ENCODE data around the gene SEPTIN11. TPM values are rescaled to one million over a fixed set of nuclear protein-coding genes. Genes with fewer than 3 reads are reported as not detected.
A peak's percentile ranks its signal among the peaks of the same experiment; 100 is the strongest.

SEPTIN11 gene
- total RNA-seq, 1 experiment from 2014 or later = 125 TPM

GRCh38 chr4:76987153-76987591 is 37.6 kb downstream of the SEPTIN11 start (continued):
- TF ChIP-seq TP53 (CRISPR knock-in tag; IDR thresholded peaks at IDR 0.05) (no peak), PRRX2 (CRISPR knock-in tag; IDR thresholded peaks at IDR 0.05) (no peak), GTF2I (CRISPR knock-in tag; conservative IDR thresholded peaks at IDR 0.05) (no peak)

GRCh38 chr4:76987685-76988084 is 38.1 kb downstream of the SEPTIN11 start:
- peaks cover 9% of the 10 kb centered on the region for H3K9me3 Mint-ChIP-seq
- ChIA-PET CTCF (interaction anchor here (1.0 to 2.1 kb wide), 3 partner anchors 16 to 59 kb away, joined by 3 to 7 read pairs (median 5); partner anchors contain the start of gene SEPTIN11), POLR2A (no interaction called here)
- H3K4me3 Mint-ChIP-seq = no peak overlapping the region
- DNase-seq (ENCODE audit: low spot score) = no peak
- H3K4me1 Mint-ChIP-seq = peaks cover 73% of the 10 kb centered on the region
- no peak for TF ChIP-seq NFYB (CRISPR knock-in tag; conservative IDR thresholded peaks at IDR 0.05; ENCODE audit: low read depth)
- TF ChIP-seq GTF2I (CRISPR knock-in tag; conservative IDR thresholded peaks at IDR 0.05) = no peak
- TF ChIP-seq ZNF317 (CRISPR knock-in tag; IDR thresholded peaks at IDR 0.05; ENCODE audit: borderline replicate concordance, low read depth) = no peak
- H3K27me3 Mint-ChIP-seq (ENCODE audit: low read depth) = no peaks in the 10 kb centered on the region
- H3K27ac Mint-ChIP-seq = peak overlapping the region; percentile 46; the same call in 1 of the 2 replicates
- H3K36me3 Mint-ChIP-seq = peaks cover 8% of the 10 kb centered on the region
- no peak for ATAC-seq

- CTCF ChIA-PET = no interaction called here
- H3K27ac Mint-ChIP-seq = no peak overlapping the region
- peaks cover 68% of the 10 kb centered on the region for H3K4me1 Mint-ChIP-seq
- H3K9me3 Mint-ChIP-seq = peaks cover 9% of the 10 kb centered on the region
- POLR2A ChIA-PET = no interaction called here
- no peaks in the 10 kb centered on the region for H3K27me3 Mint-ChIP-seq (ENCODE audit: low read depth)
- ATAC-seq (no peak), DNase-seq (ENCODE audit: low spot score) (no peak)
- H3K4me3 Mint-ChIP-seq = no peak overlapping the region
- TF ChIP-seq ZBTB43 (CRISPR knock-in tag; IDR thresholded peaks at IDR 0.05) (no peak), ATF3 (CRISPR knock-in tag; conservative IDR thresholded peaks at IDR 0.05) (no peak), ARID4B (CRISPR knock-in tag; IDR thresholded peaks at IDR 0.05; ENCODE audit: borderline replicate concordance) (no peak), TCF7 (CRISPR knock-in tag; IDR thresholded peaks at IDR 0.05; ENCODE audit: low read depth) (no peak), USF1 (CRISPR knock-in tag; IDR thresholded peaks at IDR 0.05) (no peak), ELF4 (CRISPR knock-in tag; IDR thresholded peaks at IDR 0.05; ENCODE audit: low read depth) (no peak), E2F1 (CRISPR knock-in tag; IDR thresholded peaks at IDR 0.05) (no peak), SOX15 (CRISPR knock-in tag; IDR thresholded peaks at IDR 0.05) (no peak), SMAD4 (CRISPR knock-in tag; IDR thresholded peaks at IDR 0.05) (no peak), NFYB (CRISPR knock-in tag; conservative IDR thresholded peaks at IDR 0.05; ENCODE audit: low read depth) (no peak)
- peaks cover 8% of the 10 kb centered on the region for H3K36me3 Mint-ChIP-seq
Measured at GRCh38 chr4:76989391-76990061, 40.0 kb downstream of the SEPTIN11 start.
